Measurements from ENCODE around the gene PDE8A.

Gene PDE8A

GRCh38 chr15:85141726-85142125 is 160.1 kb downstream of the PDE8A start:
- TF ChIP-seq EZH2phosphoT487 (conservative IDR thresholded peaks at IDR 0.05; ENCODE audit: low read length) (no peak), CTCF (IDR thresholded peaks at IDR 0.05; ENCODE audit: insufficient read depth, low read length, poor library complexity, severe bottlenecking) (no peak)
- Histone ChIP-seq H3K4me2 (ENCODE audit: low read depth, low read length, poor library complexity, severe bottlenecking) (no peak overlapping the region), H3K4me3 (ENCODE audit: insufficient read depth, low read length, poor library complexity, severe bottlenecking) (no peak overlapping the region), H3K79me2 (ENCODE audit: insufficient read depth, low read length) (no peaks in the 10 kb centered on the region), H3K36me3 (ENCODE audit: low read length) (no peaks in the 10 kb centered on the region), H2AFZ (ENCODE audit: low read depth, low read length, severe bottlenecking) (no peak overlapping the region), H3K9ac (ENCODE audit: low read length) (no peak overlapping the region), H4K20me1 (ENCODE audit: low read depth, low read length) (no peaks in the 10 kb centered on the region), H3K27me3 (ENCODE audit: low read length) (no peaks in the 10 kb centered on the region), H3K27ac (ENCODE audit: low read depth, low read length) (no peak overlapping the region), H3K9me3 (ENCODE audit: insufficient read depth, low read length) (no peaks in the 10 kb centered on the region), H3K9me2 (replicated peaks; ENCODE audit: insufficient read depth, low read length) (no peaks in the 10 kb centered on the region), H3F3A (ENCODE audit: insufficient read depth) (no peaks in the 10 kb centered on the region)

GRCh38 chr15:85142312-85142711 is 160.7 kb downstream of the PDE8A start:
- H3K27ac ChIP-seq (ENCODE audit: low read depth, low read length) = no peak overlapping the region
- H3K4me2 ChIP-seq (ENCODE audit: low read depth, low read length, poor library complexity, severe bottlenecking) = no peak overlapping the region

GRCh38 chr15:85149465-85150129 is 167.9 kb downstream of the PDE8A start:
- Histone ChIP-seq H3K9me2 (replicated peaks; ENCODE audit: insufficient read depth, low read length) (no peaks in the 10 kb centered on the region), H3K27me3 (ENCODE audit: low read length) (no peaks in the 10 kb centered on the region), H3K79me2 (ENCODE audit: insufficient read depth, low read length) (no peaks in the 10 kb centered on the region), H3K36me3 (ENCODE audit: low read length) (no peaks in the 10 kb centered on the region), H3K27ac (ENCODE audit: low read depth, low read length) (no peak overlapping the region), H3K9ac (ENCODE audit: low read length) (no peak overlapping the region), H3K4me3 (ENCODE audit: insufficient read depth, low read length, poor library complexity, severe bottlenecking) (no peak overlapping the region), H2AFZ (ENCODE audit: low read depth, low read length, severe bottlenecking) (no peak overlapping the region), H3K9me3 (ENCODE audit: insufficient read depth, low read length) (no peaks in the 10 kb centered on the region), H4K20me1 (ENCODE audit: low read depth, low read length) (no peaks in the 10 kb centered on the region), H3K4me2 (ENCODE audit: low read depth, low read length, poor library complexity, severe bottlenecking) (no peak overlapping the region), H3F3A (ENCODE audit: insufficient read depth) (no peaks in the 10 kb centered on the region)
- TF ChIP-seq EZH2phosphoT487 (conservative IDR thresholded peaks at IDR 0.05; ENCODE audit: low read length) = no peak
- no peak for TF ChIP-seq CTCF (IDR thresholded peaks at IDR 0.05; ENCODE audit: insufficient read depth, low read length, poor library complexity, severe bottlenecking)

More at GRCh38 chr15:85142312-85142711, 160.7 kb downstream of the PDE8A start:
- no peaks in the 10 kb centered on the region for H3K79me2 ChIP-seq (ENCODE audit: insufficient read depth, low read length)
- H3F3A ChIP-seq (ENCODE audit: insufficient read depth) = no peaks in the 10 kb centered on the region
- no peaks in the 10 kb centered on the region for H4K20me1 ChIP-seq (ENCODE audit: low read depth, low read length)
- no peak overlapping the region for H3K9ac ChIP-seq (ENCODE audit: low read length)
- no peaks in the 10 kb centered on the region for H3K36me3 ChIP-seq (ENCODE audit: low read length)
- no peaks in the 10 kb centered on the region for H3K27me3 ChIP-seq (ENCODE audit: low read length)
- no peaks in the 10 kb centered on the region for H3K9me2 ChIP-seq (replicated peaks; ENCODE audit: insufficient read depth, low read length)
- TF ChIP-seq CTCF (IDR thresholded peaks at IDR 0.05; ENCODE audit: insufficient read depth, low read length, poor library complexity, severe bottlenecking) (no peak), EZH2phosphoT487 (conservative IDR thresholded peaks at IDR 0.05; ENCODE audit: low read length) (no peak)
- no peaks in the 10 kb centered on the region for H3K9me3 ChIP-seq (ENCODE audit: insufficient read depth, low read length)
- no peak overlapping the region for H2AFZ ChIP-seq (ENCODE audit: low read depth, low read length, severe bottlenecking)
- H3K4me3 ChIP-seq (ENCODE audit: insufficient read depth, low read length, poor library complexity, severe bottlenecking) = no peak overlapping the region
